Gastrocnemius medialis (tissue), 4 donors: Measurements from ENCODE around the gene GNB2.
A peak's percentile ranks its signal among the peaks of the same experiment; 100 is the strongest.

Source experiments
- CTCF ChIP-seq, 5 experiments: fragments of 450-650 bp in 3 of 5; fragments of 200-600 bp in 2 of 5; sonication (generic) in 2 of 5; IDR thresholded peaks in 4 of 5; conservative IDR thresholded peaks in 1 of 5; 1 replicate in 4 of 5; 2 replicates in 1 of 5; pipeline ENCODE4 v1.5.1; 2016 to 2019; ENCODE audit warnings: antibody characterized with exemption in 5 of 5, mild to moderate bottlenecking in 3 of 5, moderate library complexity in 3 of 5
- POLR2A ChIP-seq, 2 donors: fragments of 450-650 bp; IDR thresholded peaks; one replicate each; pipeline ENCODE4 v1.6.1; 2017; ENCODE audit warnings: antibody characterized with exemption in 2 of 2, mild to moderate bottlenecking in 2 of 2, moderate library complexity in 2 of 2

- peak in 1 of 5 experiments; percentile 21 for TF ChIP-seq CTCF (IDR thresholded peaks at IDR 0.05 in 4 of 5, conservative IDR thresholded peaks at IDR 0.05 in 1 of 5)
- no peak for TF ChIP-seq POLR2A (IDR thresholded peaks at IDR 0.05)
Measured at GRCh38 chr7:100632951-100633717, 40.4 kb upstream of the GNB2 start.
